A549 (cell line): ENCODE data around the gene HOXD10.

Experiments
- BHLHE40 ChIP-seq: IDR thresholded peaks from 2 replicates; pipeline ENCODE4 v1.6.1; 2012; ENCODE audit warnings: low read depth, low read length, inconsistent platforms
- CTCF ChIP-seq: fragments of >200 bp; sonication (Bioruptor Twin); formaldehyde crosslinking; IDR thresholded peaks from 3 replicates; pipeline ENCODE4 v1.5.1; 2016

- TF ChIP-seq CTCF, result peak; percentile 88
- TF ChIP-seq BHLHE40, result no peak
Observed at GRCh38 chr2:176096986-176097819, 19.4 kb upstream of the HOXD10 start.
